Limb (tissue), 2 donors: ENCODE measurements around the gene C9orf78.
A peak's percentile ranks its signal among the peaks of the same experiment; 100 is the strongest.

Experiments
- DNase-seq, 2 donors: peaks; one replicate each; pipeline ENCODE4 v3.0.0-alpha.2; 2016; ENCODE audit errors: extremely low spot score in 2 of 2

C9orf78 gene

DNA sequence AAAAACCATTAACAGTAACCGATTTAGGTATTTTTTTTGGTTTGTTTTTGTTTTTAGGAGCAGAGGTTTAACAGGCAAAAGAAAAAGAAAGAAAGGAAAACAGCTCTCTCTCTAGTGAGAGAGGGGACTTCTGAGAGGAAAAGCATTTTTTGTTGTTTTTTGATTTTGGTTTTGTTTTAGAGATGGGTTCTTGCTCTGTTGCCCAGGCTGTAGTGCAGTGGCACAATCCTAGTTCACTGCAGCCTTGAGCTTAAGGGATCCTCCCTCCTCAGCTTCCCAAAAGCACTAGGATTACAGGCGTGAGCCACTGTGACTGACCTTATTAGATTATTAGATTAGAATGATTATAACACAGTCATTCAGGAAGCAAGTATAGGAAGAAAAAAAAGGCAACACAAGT is 10.3 kb upstream of the C9orf78 start:
- DNase-seq: no peak

- DNase-seq: no peak
Observed at GRCh38 chr9:129841071-129841470, 6.0 kb upstream of the C9orf78 start.

GRCh38 chr9:129840034-129840433 is 5.0 kb upstream of the C9orf78 start:
- no peak for DNase-seq

DNA sequence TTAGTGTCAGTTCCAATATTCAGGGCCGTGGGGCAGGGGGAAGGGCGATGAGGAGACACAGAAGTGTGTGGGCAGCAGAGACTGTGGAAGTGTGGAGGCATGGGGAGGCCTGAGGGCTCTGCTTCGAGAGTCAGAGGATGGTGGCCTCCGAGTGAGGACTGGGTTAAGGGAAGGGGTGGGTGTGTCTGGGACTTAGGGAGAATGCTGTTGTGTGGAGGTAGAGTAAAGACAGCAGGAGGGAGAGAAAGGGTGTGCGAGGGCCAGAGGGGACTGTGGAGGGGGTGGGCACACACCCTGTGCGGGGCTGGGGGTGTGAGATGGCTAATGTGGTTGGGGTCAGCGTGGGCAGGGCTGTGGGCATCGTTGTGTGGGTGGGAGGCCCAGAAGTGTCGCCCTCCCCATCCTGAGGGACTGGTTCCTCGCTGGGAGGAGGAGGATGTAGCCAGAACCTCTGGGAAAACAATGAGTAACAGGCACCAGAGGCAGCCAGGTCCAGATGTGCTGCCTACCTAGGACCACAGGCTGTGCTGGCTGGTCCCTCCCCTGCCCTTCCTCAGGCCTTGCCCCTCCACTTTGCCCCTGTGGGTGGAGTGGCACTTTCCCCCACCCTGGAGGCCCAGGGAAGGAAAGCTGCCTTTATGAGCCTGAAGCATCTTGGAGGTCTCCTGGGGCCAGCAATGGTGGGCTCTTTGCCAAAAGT is 4.4 kb upstream of the C9orf78 start:
- no peak for DNase-seq

DNA sequence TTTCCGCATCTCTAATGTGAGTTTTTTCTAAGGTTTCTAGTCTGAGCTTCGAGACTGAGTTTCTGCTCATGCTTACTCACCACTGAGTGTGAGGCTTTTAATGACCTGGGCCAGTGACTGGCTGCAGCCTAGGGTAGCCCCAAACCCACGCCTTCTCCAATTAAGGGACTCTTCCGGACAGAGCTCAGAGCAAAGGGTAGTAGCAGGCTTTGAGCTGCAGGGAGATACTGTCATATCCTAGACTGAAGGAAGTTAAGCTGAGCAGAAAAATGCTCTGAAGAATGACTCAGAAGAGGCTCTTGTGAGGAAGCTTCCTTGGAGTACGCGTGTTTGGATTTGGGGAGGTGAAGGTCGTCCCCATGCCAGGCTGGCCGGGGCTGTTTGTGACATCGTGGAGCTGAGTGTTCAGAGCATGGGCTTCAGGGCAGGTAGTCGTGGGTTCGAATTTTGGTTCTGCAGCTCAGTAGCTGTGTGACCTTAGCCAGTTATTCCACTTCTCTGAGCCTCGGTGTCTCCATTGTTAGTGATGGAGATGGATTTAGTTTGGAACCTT is 3.7 kb upstream of the C9orf78 start:
- no peak for DNase-seq

DNA sequence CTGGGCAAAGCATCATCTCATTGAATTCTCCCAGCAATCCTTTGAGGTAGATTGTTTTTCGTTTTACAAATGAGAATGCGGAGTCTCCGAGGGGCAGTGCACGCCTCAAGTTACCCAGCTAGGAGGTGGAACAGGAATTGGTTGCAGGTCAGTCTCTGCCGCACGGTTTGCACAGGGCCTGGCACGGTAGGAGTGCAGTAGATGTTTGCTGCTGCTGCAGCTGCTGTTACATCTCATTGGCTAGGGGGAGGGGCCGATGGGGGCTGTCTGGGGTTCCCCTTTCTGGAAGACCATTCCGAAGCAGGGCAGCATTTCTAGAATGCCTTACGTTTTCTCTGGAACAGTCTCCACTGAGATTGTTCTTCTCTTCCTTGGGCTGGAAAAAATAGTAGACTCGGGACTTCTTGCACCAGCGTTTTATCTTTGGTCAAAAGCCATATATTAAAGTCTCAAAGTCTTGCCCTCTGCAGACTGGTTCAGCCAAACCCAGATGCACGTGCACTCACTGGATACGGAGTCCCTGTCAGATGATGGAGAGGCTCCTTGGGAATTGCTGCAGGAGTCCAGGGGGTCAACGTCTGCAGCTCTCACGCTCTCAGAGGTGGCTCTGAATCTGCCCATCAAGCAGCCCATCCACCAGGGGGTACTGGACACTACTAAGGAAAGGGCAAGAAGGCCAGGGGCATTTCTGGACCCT is 1.4 kb upstream of the C9orf78 start:
- no peak for DNase-seq

GRCh38 chr9:129835860-129836223 is 767 bp upstream of the C9orf78 start:
- DNase-seq: peak in 1 of 2 donors; percentile 14

- DNase-seq: no peak
Observed at GRCh38 chr9:129834489-129835127, 467 bp downstream of the C9orf78 start.

GRCh38 chr9:129832982-129833381 is 2.1 kb downstream of the C9orf78 start:
- DNase-seq: no peak

GRCh38 chr9:129828969-129829368 is 6.1 kb downstream of the C9orf78 start:
- no peak for DNase-seq

DNA sequence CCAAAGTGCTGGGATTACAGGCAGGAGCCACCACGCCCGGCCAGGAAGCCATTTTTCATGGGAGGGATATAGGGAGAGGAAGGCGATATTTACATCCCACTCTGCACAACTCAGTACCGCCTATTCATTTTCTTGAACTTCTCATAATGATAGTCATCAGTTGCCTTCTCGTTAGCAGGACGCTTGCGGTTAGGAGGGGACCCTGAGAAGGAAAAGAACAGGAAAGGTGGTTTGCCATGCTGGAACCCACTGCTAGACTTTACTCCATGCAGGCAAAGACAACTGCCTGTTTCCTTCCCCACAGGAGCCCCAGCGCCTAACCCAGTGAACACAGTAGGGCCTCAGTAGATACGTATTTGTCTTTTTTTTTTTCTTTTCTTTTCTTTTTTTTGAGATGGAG is 7.0 kb downstream of the C9orf78 start:
- no peak for DNase-seq

DNA sequence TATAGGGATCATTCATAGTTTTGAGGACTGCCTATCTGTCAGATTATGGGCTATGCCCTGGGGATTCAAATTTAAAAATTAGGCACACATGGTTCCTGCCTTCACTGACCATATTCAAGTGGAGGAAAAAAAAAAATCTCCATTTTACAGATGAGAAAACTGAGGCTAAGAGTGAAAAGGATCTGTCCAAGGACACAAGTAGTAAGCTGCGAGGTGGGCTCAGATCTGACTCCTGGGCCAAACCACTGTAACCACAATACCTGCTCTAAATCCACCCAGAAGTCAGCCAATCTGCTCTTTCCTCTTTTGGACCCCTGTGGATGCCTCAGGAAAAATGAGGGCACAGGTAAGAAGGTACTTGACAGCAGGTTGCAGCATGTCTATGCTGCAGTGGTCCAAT is 8.3 kb downstream of the C9orf78 start:
- no peak for DNase-seq

DNA sequence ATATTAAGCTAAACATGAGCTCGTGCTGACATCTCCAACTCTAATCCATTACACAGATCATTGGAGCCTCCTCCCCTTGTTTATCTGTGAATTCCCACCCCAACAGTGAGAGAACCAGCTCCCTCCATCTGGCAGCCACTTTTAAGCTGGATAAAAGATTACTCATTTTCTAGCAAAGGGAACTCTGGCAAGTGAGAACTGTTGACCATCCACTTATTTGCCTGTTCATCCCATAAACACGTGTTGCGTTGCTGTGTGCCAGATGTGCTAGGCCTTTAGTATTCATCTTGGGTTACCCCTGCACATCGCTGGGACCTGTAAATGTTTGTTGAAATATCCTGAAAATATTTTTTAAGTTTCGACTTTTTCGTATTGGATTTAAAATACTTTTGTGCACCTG is 8.7 kb downstream of the C9orf78 start:
- DNase-seq: no peak

DNA sequence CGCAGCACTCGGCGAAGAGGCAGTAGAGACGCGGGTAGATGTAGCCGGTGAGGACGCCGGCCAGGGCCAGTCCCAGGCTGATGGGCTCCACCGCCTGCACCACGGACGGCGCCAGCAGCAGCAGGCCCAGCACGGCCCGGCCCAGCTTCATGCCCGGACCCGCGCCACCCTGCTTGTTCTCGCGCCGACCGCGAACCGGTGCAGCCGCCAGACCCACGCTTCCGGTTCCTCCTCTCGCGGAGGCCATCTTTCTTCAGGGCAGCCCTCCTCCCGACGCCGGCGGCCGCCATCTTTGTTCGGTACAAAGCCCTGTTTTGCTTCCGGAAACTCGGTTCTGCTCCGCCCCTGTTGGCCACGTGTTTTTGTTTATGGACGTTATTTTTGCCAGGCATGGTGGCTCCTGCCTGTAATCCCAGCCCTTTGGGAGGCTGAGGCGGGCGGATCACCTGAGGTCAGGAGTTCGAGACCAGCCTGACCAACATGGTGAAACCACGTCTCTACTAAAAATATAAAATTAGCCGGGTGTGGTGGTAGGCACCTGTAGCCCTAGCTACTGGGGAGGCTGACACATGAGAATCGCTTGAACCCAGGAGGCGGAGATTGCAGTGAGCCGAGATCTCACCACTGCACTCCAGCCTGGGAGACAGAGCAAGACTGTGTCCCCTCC is 11.0 kb downstream of the C9orf78 start, which contains the start of gene TOR1A:
Gene TOR1A (minus strand): TSS at position 202 of the 667 bp plus-strand sequence. CDS start 51 bp downstream, at position 151.
- peak; percentile 93 to 95 for DNase-seq

DNA sequence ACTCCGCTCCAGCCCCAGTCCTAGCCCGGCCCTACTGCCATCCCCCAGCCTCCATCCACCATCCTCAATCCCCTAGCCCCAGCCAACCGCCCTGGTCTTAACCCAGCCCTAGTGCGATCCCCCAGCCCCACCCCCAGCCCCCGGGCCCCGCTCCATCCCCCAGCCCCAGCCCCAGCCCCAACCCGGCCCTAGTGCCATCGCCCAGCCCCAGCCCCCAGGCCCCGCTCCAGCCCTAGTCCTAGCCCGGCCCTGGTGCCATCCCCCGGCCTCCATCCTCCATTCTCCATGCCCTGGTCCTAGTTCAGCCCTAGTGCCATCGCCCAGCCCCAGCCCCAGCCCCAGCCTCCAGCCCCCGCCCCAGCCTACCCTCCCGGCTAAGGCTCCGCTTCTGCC is 11.5 kb downstream of the C9orf78 start:
- no peak for DNase-seq

- DNase-seq: no peak
Observed at GRCh38 chr9:129822898-129823541, 12.1 kb downstream of the C9orf78 start.

- DNase-seq: no peak
Observed at GRCh38 chr9:129816501-129817435, 18.3 kb downstream of the C9orf78 start.

- no peak for DNase-seq
Observed at GRCh38 chr9:129815278-129815677, 19.8 kb downstream of the C9orf78 start.

- no peak for DNase-seq
Observed at GRCh38 chr9:129814432-129815223, 20.4 kb downstream of the C9orf78 start.
